Transverse colon (tissue), 4 donors: ENCODE measurements around the gene TLDC2.

Experiments used
- CTCF ChIP-seq, 5 experiments: fragments of 200-600 bp in 3 of 5; fragments of 450-650 bp in 2 of 5; sonication (generic) in 3 of 5; IDR thresholded peaks; 1 replicate in 2 of 5; 2 replicates in 3 of 5; pipeline ENCODE4 v1.5.1; 2016 to 2017; ENCODE audit warnings: antibody characterized with exemption in 5 of 5, inconsistent platforms in 3 of 5, mild to moderate bottlenecking in 2 of 5, moderate library complexity in 1 of 5
- EP300 ChIP-seq: sonication (generic); formaldehyde crosslinking; IDR thresholded peaks from one replicate; pipeline ENCODE4 v1.6.1; 2017; ENCODE audit warnings: antibody characterized with exemption, low read depth
- POLR2A ChIP-seq: fragments of 450-650 bp; IDR thresholded peaks from one replicate; pipeline ENCODE4 v1.6.1; 2016; ENCODE audit warnings: antibody characterized with exemption, mild to moderate bottlenecking, moderate library complexity
- POLR2AphosphoS5 ChIP-seq, 3 donors: sonication (generic); formaldehyde crosslinking; IDR thresholded peaks; one replicate each; pipeline ENCODE4 v1.6.1; 2016; ENCODE audit warnings: antibody characterized with exemption in 3 of 3

GRCh38 chr20:36904690-36905089 is 28.8 kb downstream of the TLDC2 start:
- no peak for TF ChIP-seq CTCF (IDR thresholded peaks at IDR 0.05)
- TF ChIP-seq EP300 = no peak
- no peak for TF ChIP-seq POLR2A
- TF ChIP-seq POLR2AphosphoS5 (IDR thresholded peaks at IDR 0.05) = no peak
